Measurements from ENCODE around the gene SLC25A40.
"Not testable (repeated sequence)": the region's sequence is repeated elsewhere in the genome, so short reads cannot be mapped to it uniquely, and the experiment has no call there.

SLC25A40 gene

GRCh38 chr7:87876040-87876868, at the start of gene SLC25A40, which contains the start of gene DBF4:
TSS of gene SLC25A40 (minus strand) at chr7:87876360. CDS start at chr7:87858727, 17,633 bp downstream.
TSS of gene DBF4 (plus strand) at chr7:87876493. CDS start at chr7:87876733, 240 bp downstream.
- DNase-seq, result peak; percentile 84 to 96 (median 91)

GRCh38 chr7:87922759-87923395, 46.7 kb upstream of the SLC25A40 start:
- not testable (repeated sequence) for DNase-seq

- DNase-seq, result no peak
Observed at GRCh38 chr7:87920578-87920977, 44.4 kb upstream of the SLC25A40 start.

GRCh38 chr7:87919875-87920274, 43.7 kb upstream of the SLC25A40 start:
- DNase-seq, result no peak

- no peak for DNase-seq
Observed at GRCh38 chr7:87918740-87919139, 42.6 kb upstream of the SLC25A40 start.

GRCh38 chr7:87912121-87912520, 36.0 kb upstream of the SLC25A40 start:
- DNase-seq, result no peak

GRCh38 chr7:87908814-87909213, 32.7 kb upstream of the SLC25A40 start:
- DNase-seq, result not testable (repeated sequence)

- not testable (repeated sequence) for DNase-seq
Observed at GRCh38 chr7:87907136-87907906, 31.2 kb upstream of the SLC25A40 start.

GRCh38 chr7:87899255-87899654, 23.1 kb upstream of the SLC25A40 start:
- no peak for DNase-seq

- DNase-seq, result no peak
Observed at GRCh38 chr7:87895363-87895762, 19.2 kb upstream of the SLC25A40 start.

GRCh38 chr7:87886875-87887274, 10.7 kb upstream of the SLC25A40 start:
- peak in 3 of 6 experiments; percentile 23 to 46 (median 44) for DNase-seq

GRCh38 chr7:87885018-87885417, 8.9 kb upstream of the SLC25A40 start:
- DNase-seq, result no peak

GRCh38 chr7:87882151-87882937, 6.2 kb upstream of the SLC25A40 start:
- DNase-seq, result no peak

- no peak for DNase-seq
Observed at GRCh38 chr7:87878208-87878735, 2.1 kb upstream of the SLC25A40 start.

- no peak for DNase-seq
Observed at GRCh38 chr7:87877366-87878040, 1.3 kb upstream of the SLC25A40 start.

GRCh38 chr7:87876869-87877234, 692 bp upstream of the SLC25A40 start:
- peak in 3 of 6 experiments; percentile 18 to 29 (median 25) for DNase-seq

GRCh38 chr7:87875151-87876039, 765 bp downstream of the SLC25A40 start:
- DNase-seq, result peak in 3 of 6 experiments; percentile 16 to 35 (median 18)

- no peak for DNase-seq
Observed at GRCh38 chr7:87874066-87874465, 2.1 kb downstream of the SLC25A40 start.

GRCh38 chr7:87873328-87873727, 2.8 kb downstream of the SLC25A40 start:
- DNase-seq, result not testable (repeated sequence)

GRCh38 chr7:87872346-87872745, 3.8 kb downstream of the SLC25A40 start:
- DNase-seq, result no peak

Data from stimulated activated naive CD4-positive, alpha-beta T cell (primary cell).